Skin epidermis (tissue), 12 donors: ENCODE results near the gene ZNF778.
A peak's percentile ranks its signal among the peaks of the same experiment; 100 is the strongest.
"Not testable (repeated sequence)": the region's sequence is repeated elsewhere in the genome, so short reads cannot be mapped to it uniquely, and the experiment has no call there.

ENCODE experiments used
- H3K27ac ChIP-seq, 21 experiments: fragments of 200-600 bp; sonication (generic) in 11 of 21; one replicate each; pipeline ENCODE4 v1.5.0; 2020; ENCODE audit warnings: mild to moderate bottlenecking in 3 of 21, inconsistent platforms in 2 of 21, moderate library complexity in 2 of 21
- H3K4me3 ChIP-seq, 7 experiments: fragments of 200-600 bp; sonication (generic) in 2 of 7; one replicate each; pipeline ENCODE4 v1.5.0; 2020; ENCODE audit warnings: inconsistent platforms in 2 of 7, mild to moderate bottlenecking in 2 of 7, moderate library complexity in 1 of 7

ZNF778 gene

DNA sequence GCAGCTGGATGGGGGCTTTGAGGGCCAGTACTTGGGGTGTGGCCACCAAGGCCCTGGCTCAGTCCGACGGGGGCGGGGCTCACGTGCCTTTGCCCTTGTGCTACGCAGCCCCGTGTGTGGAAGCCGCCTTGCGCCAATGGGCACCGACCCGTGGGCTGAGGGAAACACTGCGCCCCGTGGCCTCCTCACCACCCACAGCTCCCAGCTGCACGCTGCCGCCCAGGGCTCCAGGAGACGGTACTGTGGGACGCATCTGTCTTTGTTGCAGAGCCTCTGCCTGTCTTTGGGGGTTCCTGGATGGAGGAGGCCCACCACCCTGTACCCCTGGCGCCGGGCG is 38.4 kb upstream of the ZNF778 start:
- Histone ChIP-seq H3K4me3 (no peak overlapping the region), H3K27ac (no peak overlapping the region)

DNA sequence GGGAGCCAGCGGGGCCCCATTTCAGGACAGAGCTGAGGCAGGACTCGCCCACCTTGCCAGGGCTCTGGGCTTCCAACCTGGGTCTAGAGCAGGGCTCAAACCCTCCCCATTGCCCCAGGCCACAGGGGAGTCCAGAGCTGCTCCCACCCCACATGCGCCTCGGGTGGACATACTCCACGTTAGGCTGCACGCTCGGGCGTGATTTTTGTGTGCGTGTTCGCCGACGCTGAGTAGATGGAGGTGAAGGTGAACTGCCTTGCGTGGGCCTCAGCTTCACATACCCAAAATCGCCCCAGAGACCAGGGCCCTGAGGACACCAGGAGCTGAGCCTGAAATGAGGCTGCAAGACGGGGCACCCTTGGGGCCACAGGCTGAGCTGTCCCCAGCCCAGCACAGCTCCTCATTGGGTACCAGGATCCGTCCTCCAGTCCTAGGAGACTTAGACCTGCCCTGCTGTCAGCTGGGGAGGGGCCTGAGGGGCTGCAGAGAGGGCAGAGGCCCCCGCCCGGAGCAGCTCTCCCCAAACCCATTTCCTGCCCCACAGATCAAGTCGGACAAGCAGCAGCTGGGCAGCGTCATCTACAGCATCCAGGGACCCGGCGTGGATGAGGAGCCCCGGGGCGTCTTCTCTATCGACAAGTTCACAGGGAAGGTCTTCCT is 37.7 kb upstream of the ZNF778 start:
- no peak overlapping the region for H3K4me3 ChIP-seq
- no peak overlapping the region for H3K27ac ChIP-seq

DNA sequence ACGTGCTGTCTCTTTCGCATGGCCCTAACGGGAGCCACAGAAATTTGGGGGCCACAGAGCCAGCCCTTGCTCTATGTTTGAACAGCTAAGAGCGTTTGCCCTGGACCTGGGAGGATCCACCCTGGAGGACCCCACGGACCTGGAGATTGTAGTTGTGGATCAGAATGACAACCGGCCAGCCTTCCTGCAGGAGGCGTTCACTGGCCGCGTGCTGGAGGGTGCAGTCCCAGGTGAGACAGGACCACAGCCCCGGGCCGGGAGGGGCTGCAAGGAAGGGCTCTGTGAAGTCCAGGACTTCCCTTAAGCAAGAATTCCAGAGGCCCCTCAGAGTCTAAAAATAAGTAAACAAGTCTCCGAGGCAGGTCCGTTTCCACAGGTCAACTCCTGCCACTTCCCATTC is 34.0 kb upstream of the ZNF778 start:
- no peak overlapping the region for H3K27ac ChIP-seq
- no peak overlapping the region for H3K4me3 ChIP-seq

DNA sequence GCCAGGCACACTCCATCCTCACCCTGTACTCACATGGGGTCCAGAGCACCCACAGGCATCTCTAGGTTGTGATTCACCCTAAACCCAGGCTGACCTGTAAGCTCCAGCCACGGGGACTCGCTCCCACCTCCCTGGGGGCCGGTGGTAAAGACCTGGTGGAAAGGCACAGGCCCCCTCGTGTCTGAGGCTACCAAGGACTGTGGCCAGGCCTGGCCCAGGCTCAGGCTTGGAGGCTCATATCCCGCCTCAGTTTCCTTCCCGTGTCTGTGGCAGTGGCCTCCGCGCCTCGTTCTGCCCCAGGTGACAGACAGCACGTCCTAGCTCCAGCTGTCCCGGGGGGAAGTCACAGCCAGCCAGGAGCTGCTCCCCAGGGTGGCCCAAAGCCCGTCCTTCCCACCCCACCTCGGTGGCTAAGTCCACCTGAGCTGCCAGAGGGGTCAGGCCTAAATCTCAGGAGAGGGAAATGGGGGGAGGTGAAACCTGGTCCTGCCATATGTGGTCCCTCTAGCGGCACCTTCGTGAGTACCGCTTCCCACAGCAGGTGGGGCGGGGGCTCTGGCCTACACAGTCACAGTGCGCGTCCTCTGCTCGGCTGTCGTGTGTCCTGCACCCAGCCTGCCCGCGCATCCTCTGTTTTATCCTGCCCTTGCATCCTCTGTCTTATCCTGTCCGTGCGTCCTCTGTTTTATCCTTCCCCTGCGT is 33.4 kb upstream of the ZNF778 start:
- no peak overlapping the region for H3K4me3 ChIP-seq
- H3K27ac ChIP-seq = no peak overlapping the region

DNA sequence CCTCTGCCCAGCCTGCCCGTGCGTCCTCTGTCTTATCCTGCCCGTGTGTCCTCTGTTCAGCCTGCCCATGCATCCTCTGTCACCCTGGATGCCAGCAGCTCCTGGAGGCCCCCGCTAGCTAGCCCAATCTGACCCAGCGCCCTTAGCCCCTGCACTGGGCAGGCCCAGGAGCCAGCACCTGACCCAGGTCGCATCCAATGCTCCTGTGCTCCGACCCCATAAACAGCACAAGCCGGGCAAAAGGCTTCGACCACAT is 32.9 kb upstream of the ZNF778 start:
- H3K4me3 ChIP-seq = no peak overlapping the region
- H3K27ac ChIP-seq = no peak overlapping the region

DNA sequence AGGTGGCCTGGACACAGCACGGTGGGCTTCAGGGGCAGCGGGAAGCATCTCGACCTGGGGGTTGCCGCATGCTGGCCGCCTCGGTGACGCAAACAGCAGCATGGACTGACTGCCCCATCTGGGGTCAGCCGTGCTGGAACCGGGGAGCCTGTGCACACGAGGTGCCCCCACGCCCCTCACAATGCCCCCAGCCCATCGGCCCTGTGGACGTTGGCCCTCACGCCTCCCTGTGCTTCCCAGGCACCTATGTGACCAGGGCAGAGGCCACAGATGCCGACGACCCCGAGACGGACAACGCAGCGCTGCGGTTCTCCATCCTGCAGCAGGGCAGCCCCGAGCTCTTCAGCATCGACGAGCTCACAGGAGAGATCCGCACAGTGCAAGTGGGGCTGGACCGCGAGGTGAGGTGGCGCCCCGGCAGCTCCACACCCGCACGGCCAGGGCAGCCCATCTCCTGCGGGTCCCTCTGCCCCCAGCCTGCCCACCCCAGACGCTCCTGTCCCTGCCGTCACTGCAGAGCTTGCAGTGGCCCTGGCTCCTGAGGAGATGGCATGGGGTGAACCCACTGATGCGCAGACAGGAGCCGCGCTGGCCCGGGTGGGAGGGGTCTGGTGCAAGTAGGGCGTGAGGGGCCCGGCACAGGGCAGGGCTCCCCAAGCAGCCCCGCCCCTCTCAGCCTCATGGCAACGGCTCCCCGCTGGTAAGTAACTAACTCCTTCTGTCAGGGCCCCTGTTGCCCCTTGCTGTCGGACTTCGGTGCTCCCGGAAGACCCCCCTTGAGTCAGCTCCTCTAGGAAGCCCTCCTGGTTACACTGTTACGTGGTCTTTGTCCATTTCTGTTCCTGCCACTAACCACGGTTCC is 32.3 kb upstream of the ZNF778 start:
- no peak overlapping the region for H3K4me3 ChIP-seq
- H3K27ac ChIP-seq = no peak overlapping the region

DNA sequence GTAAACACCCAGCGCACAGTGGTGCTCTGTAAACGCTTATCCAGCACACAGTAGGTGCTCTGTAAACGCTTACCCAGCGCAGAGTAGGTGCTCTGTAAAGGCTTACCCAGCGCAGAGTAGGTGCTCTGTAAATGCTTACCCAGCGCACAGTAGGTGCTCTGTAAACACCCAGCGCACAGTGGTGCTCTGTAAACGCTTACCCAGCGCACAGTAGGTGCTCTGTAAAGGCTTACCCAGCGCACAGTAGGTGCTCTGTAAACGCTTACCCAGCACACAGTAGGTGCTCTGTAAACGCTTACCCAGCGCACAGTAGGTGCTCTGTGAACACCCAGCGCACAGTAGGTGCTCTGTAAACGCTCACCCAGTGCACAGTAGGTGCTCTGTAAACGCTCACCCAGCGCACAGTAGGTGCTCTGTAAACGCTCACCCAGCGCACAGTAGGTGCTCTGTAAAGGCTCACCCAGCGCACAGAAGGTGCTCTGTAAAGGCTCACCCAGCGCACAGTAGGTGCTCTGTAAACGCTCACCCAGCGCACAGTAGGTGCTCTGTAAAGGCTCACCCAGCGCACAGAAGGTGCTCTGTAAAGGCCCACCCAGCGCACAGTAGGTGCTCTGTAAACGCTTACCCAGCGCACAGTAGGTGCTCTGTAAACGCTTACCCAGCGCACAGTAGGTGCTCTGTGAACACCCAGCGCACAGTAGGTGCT is 31.5 kb upstream of the ZNF778 start:
- not testable (repeated sequence) for H3K4me3 ChIP-seq, H3K27ac ChIP-seq

DNA sequence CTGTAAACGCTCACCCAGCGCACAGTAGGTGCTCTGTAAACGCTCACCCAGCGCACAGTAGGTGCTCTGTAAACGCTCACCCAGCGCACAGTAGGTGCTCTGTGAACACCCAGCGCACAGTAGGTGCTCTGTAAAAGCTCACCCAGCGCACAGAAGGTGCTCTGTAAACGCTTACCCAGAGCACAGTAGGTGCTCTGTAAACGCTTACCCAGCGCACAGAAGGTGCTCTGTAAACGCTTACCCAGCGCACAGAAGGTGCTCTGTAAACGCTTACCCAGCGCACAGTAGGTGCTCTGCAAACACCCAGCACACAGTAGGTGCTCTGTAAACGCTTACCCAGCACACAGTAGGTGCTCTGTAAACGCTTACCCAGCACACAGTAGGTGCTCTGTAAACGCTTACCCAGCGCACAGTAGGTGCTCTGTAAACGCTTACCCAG is 30.9 kb upstream of the ZNF778 start:
- not testable (repeated sequence) for H3K4me3 ChIP-seq, H3K27ac ChIP-seq

DNA sequence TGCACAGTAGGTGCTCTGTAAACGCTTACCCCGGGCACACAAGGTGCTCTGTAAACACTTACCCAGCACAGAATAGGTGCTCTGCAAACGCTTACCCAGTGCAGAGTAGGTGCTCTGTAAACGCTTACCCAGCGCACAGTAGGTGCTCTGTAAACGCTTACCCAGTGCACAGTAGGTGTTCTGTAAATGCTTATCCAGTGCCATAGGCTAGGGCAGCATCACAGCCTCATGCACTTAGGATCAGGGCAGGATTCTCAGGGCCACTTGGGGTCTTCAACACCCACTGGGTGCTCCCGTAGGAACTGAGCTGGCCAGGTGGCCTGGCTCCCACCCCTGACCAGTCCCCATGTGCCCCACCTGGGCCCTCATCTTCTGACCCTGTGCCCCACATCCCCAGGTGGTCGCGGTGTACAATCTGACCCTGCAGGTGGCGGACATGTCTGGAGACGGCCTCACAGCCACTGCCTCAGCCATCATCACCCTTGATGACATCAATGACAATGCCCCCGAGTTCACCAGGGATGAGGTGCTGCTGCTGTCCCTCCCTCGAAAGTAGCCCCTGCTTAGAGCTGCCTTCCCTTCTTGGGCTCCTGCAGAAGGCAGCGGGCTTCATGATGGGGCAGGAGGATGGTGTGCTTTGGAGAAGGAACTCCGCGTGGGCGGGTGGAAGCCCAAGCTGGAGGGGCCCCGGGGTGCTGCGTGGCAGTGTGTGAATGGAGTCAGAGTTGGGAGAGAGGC is 30.3 kb upstream of the ZNF778 start:
- Histone ChIP-seq H3K27ac (no peak overlapping the region), H3K4me3 (no peak overlapping the region)

DNA sequence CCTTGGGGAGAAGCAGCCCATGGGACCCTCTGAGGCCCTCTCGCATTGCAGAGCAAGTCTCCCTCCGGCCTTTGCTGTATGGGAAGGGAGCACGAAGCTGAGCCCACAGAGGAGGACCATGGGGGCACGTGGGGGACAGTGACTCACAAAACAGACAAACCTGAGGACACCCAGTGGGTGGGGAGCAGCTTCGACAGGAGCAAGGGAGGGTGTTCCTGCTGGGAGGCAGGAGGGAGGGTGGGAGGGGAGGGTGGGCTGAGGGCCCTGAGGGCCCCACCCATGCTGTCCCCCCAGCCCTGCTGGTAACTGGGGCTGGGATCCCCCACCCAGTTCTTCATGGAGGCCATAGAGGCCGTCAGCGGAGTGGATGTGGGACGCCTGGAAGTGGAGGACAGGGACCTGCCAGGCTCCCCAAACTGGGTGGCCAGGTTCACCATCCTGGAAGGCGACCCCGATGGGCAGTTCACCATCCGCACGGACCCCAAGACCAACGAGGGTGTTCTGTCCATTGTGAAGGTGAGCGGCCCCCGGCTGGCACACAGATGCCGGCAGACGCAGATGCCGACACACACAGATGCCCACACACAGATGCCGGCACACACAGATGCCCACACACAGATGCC is 29.6 kb upstream of the ZNF778 start:
- no peak overlapping the region for H3K27ac ChIP-seq

DNA sequence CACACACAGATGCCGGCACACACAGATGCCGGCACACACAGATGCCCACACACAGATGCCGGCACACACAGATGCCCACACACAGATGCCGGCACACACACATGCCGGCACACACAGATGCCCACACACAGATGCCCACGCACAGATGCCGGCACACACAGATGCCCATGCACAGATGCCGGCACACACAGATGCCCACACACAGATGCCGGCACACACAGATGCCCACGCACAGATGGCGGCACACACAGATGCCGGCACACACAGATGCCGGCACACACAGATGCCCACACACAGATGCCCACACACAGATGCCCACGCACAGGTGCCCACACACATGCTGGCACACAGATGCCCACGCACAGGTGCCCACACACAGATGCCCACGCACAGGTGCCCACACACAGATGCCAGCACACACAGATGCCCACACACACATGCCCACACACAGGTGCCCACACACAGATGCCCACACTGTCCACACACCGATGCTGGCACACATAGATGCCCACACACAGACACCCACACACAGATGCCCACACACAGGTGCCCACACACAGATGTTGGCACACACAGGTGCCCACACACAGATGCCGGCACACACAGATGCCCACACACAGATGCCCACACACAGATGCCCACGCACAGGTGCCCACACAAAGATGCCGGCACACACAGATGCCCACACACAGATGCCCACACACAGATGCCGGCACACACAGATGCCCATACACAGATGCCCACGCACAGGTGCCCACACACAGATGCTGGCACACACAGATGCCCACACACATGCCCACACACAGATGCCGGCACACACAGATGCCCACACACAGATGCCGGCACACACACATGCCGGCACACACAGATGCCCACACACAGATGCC is 28.8 kb upstream of the ZNF778 start:
- not testable (repeated sequence) for H3K4me3 ChIP-seq, H3K27ac ChIP-seq

More for the DNA sequence above, 29.6 kb upstream of the ZNF778 start:
- H3K4me3 ChIP-seq = no peak overlapping the region

DNA sequence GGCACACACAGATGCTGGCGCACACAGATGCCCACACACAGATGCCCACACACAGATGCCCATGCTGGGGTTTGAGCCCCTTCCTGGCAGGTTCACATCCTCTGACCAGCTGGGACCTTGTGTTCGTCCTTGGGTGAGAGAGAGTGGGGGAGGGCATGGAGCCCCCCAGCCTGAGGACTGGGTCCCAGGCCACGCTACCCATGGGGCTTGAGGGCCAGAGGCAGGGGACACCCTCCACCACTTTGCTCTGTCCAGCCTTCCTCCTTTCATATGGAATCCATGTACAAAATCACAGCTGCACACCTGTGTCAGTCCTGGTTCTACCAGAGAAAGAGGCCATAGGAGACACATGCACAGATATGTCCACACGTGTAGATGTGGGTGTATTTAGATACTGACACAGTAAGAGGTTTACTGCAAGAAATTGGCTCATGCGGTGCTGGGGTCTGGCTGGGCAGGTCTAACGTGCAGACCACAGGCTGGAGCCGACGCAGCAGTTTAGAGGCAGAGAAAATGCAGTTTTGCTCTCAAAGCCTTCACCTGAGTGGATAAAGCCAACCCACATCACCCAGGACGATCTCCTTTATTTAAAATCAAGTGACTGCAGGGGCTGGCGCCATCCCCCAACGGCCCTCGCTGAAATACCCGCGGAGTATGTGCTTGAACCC is 28.0 kb upstream of the ZNF778 start:
- H3K27ac ChIP-seq = no peak overlapping the region
- H3K4me3 ChIP-seq = no peak overlapping the region

DNA sequence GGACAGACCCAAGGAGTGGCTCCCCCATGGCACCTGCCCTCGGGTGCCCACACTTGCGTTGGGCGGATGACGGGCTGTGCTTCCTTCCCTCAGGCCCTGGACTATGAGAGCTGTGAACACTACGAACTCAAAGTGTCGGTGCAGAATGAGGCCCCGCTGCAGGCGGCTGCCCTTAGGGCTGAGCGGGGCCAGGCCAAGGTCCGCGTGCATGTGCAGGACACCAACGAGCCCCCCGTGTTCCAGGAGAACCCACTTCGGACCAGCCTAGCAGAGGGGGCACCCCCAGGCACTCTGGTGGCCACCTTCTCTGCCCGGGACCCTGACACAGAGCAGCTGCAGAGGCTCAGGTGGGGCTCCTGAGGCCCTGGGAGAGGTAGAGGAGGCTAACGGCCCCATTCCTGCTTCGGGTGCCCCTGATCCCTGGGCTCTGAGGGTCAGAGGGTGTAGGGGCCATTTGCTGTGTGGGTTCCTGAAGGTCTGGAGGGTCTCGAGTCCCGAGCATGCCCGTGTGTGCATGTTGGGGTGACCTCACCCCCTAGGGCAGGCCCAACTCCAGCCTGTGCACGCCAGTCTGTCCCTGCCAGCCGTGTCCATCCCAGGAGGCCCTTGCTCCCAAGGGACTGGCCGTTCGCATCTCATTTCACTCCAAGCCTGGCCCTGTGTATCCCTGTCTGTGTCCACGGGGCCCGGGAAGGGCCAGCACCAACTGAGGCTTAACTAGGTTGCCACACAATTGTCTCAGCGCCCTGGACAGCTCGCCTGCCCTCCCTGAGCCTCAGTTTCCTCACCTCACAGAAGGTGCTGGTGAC is 27.1 kb upstream of the ZNF778 start:
- no peak overlapping the region for H3K4me3 ChIP-seq
- H3K27ac ChIP-seq = no peak overlapping the region

DNA sequence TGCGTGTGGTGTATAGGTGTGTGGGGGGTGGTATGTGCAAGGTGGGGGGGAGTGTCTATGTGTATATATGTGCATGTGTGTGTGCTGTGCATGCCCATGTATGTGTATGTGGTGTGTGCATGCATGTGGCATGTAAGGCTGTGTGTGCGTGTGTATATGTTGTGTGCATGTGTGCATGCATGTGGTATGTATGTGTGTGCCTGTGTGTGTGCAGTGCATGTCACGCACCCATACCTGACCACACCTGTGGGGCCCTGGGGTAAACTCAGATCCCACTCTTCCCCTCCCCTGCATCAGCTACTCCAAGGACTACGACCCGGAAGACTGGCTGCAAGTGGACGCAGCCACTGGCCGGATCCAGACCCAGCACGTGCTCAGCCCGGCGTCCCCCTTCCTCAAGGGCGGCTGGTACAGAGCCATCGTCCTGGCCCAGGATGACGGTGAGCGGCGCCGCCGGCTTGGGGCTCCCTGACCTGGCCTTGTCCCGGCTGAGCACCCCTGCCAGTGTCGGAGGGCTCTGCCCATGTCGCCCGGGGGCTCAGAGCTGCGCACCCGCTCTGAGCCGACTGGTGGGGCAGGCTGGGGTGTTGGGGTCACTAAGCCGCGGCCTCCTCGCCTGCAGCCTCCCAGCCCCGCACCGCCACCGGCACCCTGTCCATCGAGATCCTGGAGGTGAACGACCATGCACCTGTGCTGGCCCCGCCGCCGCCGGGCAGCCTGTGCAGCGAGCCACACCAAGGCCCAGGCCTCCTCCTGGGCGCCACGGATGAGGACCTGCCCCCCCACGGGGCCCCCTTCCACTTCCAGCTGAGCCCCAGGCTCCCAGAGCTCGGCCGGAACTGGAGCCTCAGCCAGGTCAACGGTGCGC is 26.2 kb upstream of the ZNF778 start:
- Histone ChIP-seq H3K4me3 (peak overlapping the region in 2 of 7 experiments; percentile 13 to 27), H3K27ac (no peak overlapping the region)

DNA sequence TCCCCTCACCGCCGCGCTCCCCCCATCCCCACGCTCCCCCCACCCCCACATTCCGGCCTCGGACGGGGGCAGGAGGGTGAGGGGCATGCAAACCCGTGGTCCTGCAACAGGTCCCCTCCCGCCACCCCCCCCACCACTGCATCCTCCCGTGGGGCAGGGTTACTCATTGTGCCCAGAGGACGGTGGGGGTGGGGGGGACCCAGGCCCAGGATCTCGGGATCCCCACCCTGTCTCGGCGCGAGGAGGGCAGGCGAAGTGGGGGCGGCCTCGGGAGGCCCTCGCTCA is 25.7 kb upstream of the ZNF778 start:
- Histone ChIP-seq H3K4me3 (peak overlapping the region; percentile 1 to 31 (median 22)), H3K27ac (peak overlapping the region in 2 of 21 experiments; percentile 28 to 29)
